Cardiac fibroblast (primary cell): ENCODE results near the gene POU5F2.

Source experiments
- DNase-seq, 2 donors: peaks; one replicate each; pipeline versions ENCODE4 v3.0.0 to v3.0.0-alpha.2; 2010; ENCODE audit warnings: low read depth in 2 of 2
- H3K4me3 ChIP-seq, 2 donors: replicated peaks in 1 of 2; 1 replicate in 1 of 2; 2 replicates in 1 of 2; pipeline ENCODE4 v1.5.1; 2011; ENCODE audit warnings: low read depth in 2 of 2, low read length in 2 of 2, mild to moderate bottlenecking in 2 of 2, moderate library complexity in 1 of 2
- CTCF ChIP-seq: IDR thresholded peaks from one replicate; pipeline ENCODE4 v1.5.1; 2011; ENCODE audit warnings: low read depth, mild to moderate bottlenecking, low read length, inconsistent platforms

POU5F2 gene

DNA sequence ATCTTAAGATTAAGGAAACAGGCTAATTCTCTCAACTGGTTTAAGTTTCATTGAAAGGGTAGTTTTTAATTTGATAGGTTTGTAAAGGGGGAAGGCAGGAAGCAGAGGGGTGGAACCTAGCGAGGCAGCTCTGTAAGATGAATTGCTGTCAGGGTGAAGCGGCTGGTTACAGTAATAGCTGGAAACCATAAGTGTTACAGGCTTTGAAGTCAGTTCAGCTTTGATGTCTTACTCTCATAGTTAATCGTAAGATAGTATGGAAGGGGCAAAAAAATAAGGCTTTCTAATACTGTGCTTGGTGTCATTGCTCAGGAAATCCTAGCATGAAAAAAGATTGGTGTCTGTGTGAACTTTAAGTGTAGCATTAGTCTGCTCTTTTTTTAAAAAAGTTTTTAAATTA, 20.3 kb downstream of the POU5F2 start:
- H3K4me3 ChIP-seq: no peak overlapping the region
- no peak for TF ChIP-seq CTCF
- DNase-seq: no peak

DNA sequence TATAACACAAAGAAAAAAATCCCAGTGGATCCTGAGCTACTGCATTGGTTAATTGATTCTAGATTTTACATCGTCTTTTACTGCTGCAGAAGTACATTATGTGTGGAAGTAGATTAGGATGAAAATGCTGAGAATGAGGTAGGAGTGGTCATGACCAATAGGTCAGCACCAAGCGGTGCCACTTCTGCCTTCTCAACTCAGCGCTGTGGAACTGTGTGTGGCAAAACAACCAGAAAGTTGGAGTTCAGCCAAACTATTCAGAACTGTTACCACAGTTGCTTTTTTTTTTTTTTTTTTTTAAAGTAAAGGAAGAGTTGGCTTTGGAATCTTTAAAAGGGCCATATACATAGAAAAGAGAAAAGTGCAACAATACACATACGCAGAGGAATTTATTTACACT, 24.2 kb downstream of the POU5F2 start:
- no peak for TF ChIP-seq CTCF
- DNase-seq: peak; percentile 68 to 82
- H3K4me3 ChIP-seq: no peak overlapping the region

DNA sequence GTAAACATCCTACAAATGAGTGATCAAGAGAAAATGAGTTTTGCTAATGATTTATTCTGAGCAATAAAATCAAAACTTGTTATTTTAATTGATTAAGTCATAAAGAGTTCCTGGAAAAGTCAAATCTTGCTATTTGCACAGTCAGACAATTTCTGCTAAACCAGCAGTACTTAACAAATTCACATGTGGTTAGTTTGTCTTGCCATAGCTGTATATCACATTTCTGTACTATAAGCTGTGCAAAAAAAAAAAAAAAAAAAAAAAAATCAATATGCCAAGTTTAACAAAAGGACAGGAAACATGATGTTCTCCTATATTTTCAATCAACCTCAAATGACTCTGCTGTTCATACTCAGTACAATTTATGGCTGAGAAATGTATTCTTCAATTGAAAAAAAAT, 24.9 kb downstream of the POU5F2 start:
- TF ChIP-seq CTCF: no peak
- DNase-seq: no peak
- no peak overlapping the region for H3K4me3 ChIP-seq

- TF ChIP-seq CTCF: no peak
- DNase-seq: no peak
These were observed 25.6 kb downstream of the POU5F2 start for GRCh38 chr5:93715761-93716160.

GRCh38 chr5:93715327-93715726, 26.1 kb downstream of the POU5F2 start:
- DNase-seq: no peak
- H3K4me3 ChIP-seq: no peak overlapping the region
- TF ChIP-seq CTCF: no peak

More at GRCh38 chr5:93715761-93716160, 25.6 kb downstream of the POU5F2 start:
- H3K4me3 ChIP-seq: no peak overlapping the region

GRCh38 chr5:93708442-93708841, 33.0 kb downstream of the POU5F2 start:
- no peak for DNase-seq
- H3K4me3 ChIP-seq: no peak overlapping the region
- no peak for TF ChIP-seq CTCF

GRCh38 chr5:93705896-93706295, 35.5 kb downstream of the POU5F2 start:
- DNase-seq: peak; percentile 11 to 56
- H3K4me3 ChIP-seq: no peak overlapping the region
- no peak for TF ChIP-seq CTCF
